ENCODE data around the gene RHOH.
A peak's percentile ranks its signal among the peaks of the same experiment; 100 is the strongest.

The RHOH gene

GRCh38 chr4:40224432-40224831, 27.6 kb downstream of the RHOH start:
- no peak for TF ChIP-seq CTCF (IDR thresholded peaks at IDR 0.05; ENCODE audit: control insufficient read depth, insufficient read depth, low read depth, low read length, missing control alignments)
- peak; percentile 13 for DNase-seq (ENCODE audit: low read depth)
- no peak overlapping the region for H3K4me3 ChIP-seq (ENCODE audit: control insufficient read depth, low read depth, low read length)

GRCh38 chr4:40225497-40225896, 28.7 kb downstream of the RHOH start:
- DNase-seq (ENCODE audit: low read depth), result no peak
- TF ChIP-seq CTCF (IDR thresholded peaks at IDR 0.05; ENCODE audit: control insufficient read depth, insufficient read depth, low read depth, low read length, missing control alignments), result no peak
- no peak overlapping the region for H3K4me3 ChIP-seq (ENCODE audit: control insufficient read depth, low read depth, low read length)

- TF ChIP-seq CTCF (IDR thresholded peaks at IDR 0.05; ENCODE audit: control insufficient read depth, insufficient read depth, low read depth, low read length, missing control alignments), result no peak
- no peak overlapping the region for H3K4me3 ChIP-seq (ENCODE audit: control insufficient read depth, low read depth, low read length)
- DNase-seq (ENCODE audit: low read depth), result no peak
Observed at GRCh38 chr4:40227284-40227683, 30.5 kb downstream of the RHOH start.

GRCh38 chr4:40228497-40229365, 31.9 kb downstream of the RHOH start:
- no peak overlapping the region for H3K4me3 ChIP-seq (ENCODE audit: control insufficient read depth, low read depth, low read length)
- peak; percentile 25 for TF ChIP-seq CTCF (IDR thresholded peaks at IDR 0.05; ENCODE audit: control insufficient read depth, insufficient read depth, low read depth, low read length, missing control alignments)

GRCh38 chr4:40231316-40231863, 34.6 kb downstream of the RHOH start:
- TF ChIP-seq CTCF (IDR thresholded peaks at IDR 0.05; ENCODE audit: control insufficient read depth, insufficient read depth, low read depth, low read length, missing control alignments), result no peak
- no peak overlapping the region for H3K4me3 ChIP-seq (ENCODE audit: control insufficient read depth, low read depth, low read length)
- no peak for DNase-seq (ENCODE audit: low read depth)

More at GRCh38 chr4:40228497-40229365, 31.9 kb downstream of the RHOH start:
- DNase-seq (ENCODE audit: low read depth), result no peak

GRCh38 chr4:40232610-40233009, 35.8 kb downstream of the RHOH start:
- no peak for DNase-seq (ENCODE audit: low read depth)
- no peak overlapping the region for H3K4me3 ChIP-seq (ENCODE audit: control insufficient read depth, low read depth, low read length)
- TF ChIP-seq CTCF (IDR thresholded peaks at IDR 0.05; ENCODE audit: control insufficient read depth, insufficient read depth, low read depth, low read length, missing control alignments), result no peak

All from AG09309 (cell line).